HepG2 (cell line): ENCODE results near the gene ZNF225. TPM values are rescaled to one million over a fixed set of nuclear protein-coding genes. Genes with fewer than 3 reads are reported as not detected.
A peak's percentile ranks its signal among the peaks of the same experiment; 100 is the strongest.

Source experiments
- CCDC6 ChIP-seq: sonication (generic); formaldehyde crosslinking; IDR thresholded peaks from 2 replicates; pipeline ENCODE4 v1.8.1; 2022; ENCODE audit warnings: mild to moderate bottlenecking, missing genetic modification reagents, moderate library complexity
- HMGXB4 ChIP-seq, 2 experiments: sonication (generic) in 1 of 2; formaldehyde crosslinking in 1 of 2; IDR thresholded peaks; 2 replicates each; pipeline versions ENCODE4 v1.4.0 to v1.6.1; 2018 to 2020; ENCODE audit warnings: missing genetic modification reagents in 2 of 2, borderline replicate concordance in 1 of 2, low read depth in 1 of 2, mild to moderate bottlenecking in 1 of 2, missing biosample characterization in 1 of 2
- LBX2 ChIP-seq: sonication (generic); formaldehyde crosslinking; IDR thresholded peaks from 2 replicates; pipeline ENCODE4 v1.5.0; 2020; ENCODE audit warnings: missing genetic modification reagents, mild to moderate bottlenecking, borderline replicate concordance
- MYC ChIP-seq: sonication (generic); formaldehyde crosslinking; IDR thresholded peaks from 2 replicates; pipeline ENCODE4 v1.9.0; 2021; ENCODE audit warnings: missing genetic modification reagents, borderline replicate concordance
- MYPOP ChIP-seq: sonication (generic); formaldehyde crosslinking; IDR thresholded peaks from 2 replicates; pipeline ENCODE4 v1.8.1; 2023; ENCODE audit warnings: mild to moderate bottlenecking, moderate library complexity, missing genetic modification reagents
- PLSCR1 ChIP-seq: sonication (generic); formaldehyde crosslinking; IDR thresholded peaks from 2 replicates; pipeline ENCODE4 v1.5.0; 2020; ENCODE audit warnings: missing genetic modification reagents, mild to moderate bottlenecking, borderline replicate concordance
- POLR2A ChIP-seq, 2 experiments: IDR thresholded peaks; 2 replicates each; pipeline ENCODE4 v1.6.1; 2011; ENCODE audit warnings: low read depth in 2 of 2, low read length in 2 of 2, mild to moderate bottlenecking in 1 of 2, moderate library complexity in 1 of 2; ENCODE audit not compliant: insufficient read depth in 1 of 2
- ZFP90 ChIP-seq: sonication (generic); formaldehyde crosslinking; IDR thresholded peaks from 2 replicates; pipeline ENCODE4 v1.8.0; 2022; ENCODE audit warnings: missing genetic modification reagents, mild to moderate bottlenecking, inconsistent platforms, borderline replicate concordance
- ZNF777 ChIP-seq: sonication (generic); formaldehyde crosslinking; IDR thresholded peaks from 2 replicates; pipeline ENCODE4 v1.4.0; 2020; ENCODE audit warnings: missing genetic modification reagents
- ZZZ3 ChIP-seq: sonication (generic); formaldehyde crosslinking; IDR thresholded peaks from 2 replicates; pipeline ENCODE4 v1.4.0; 2020; ENCODE audit warnings: missing genetic modification reagents, mild to moderate bottlenecking, borderline replicate concordance
- polyA plus RNA-seq, 8 experiments: library from polyadenylated mRNA; depleted of rRNA in 3 of 8; stranded (reverse) in 7 of 8; unstranded in 1 of 8; fragments of >200 nt; fragmentation: Illumina TruSeq in 4 of 8; extraction: Trizol in 4 of 8; gene quantifications; 2 replicates each; pipeline versions ENCODE4 v1.2.1 to v1.2.3, GENCODE V29; 2011 to 2016; ENCODE audit warnings: low read depth in 4 of 8, missing spikeins in 1 of 8, mixed read lengths in 1 of 8; ENCODE audit not compliant: insufficient read depth in 1 of 8
- total RNA-seq, 5 experiments: library from RNA; depleted of rRNA; stranded (reverse); fragments of >200 nt; fragmentation: Illumina TruSeq; extraction: Trizol; gene quantifications; 2 replicates each; pipeline ENCODE4 v1.2.3, GENCODE V29; 2016; ENCODE audit warnings: low read depth in 1 of 5
- TF ChIP-seq, protein P1 (sequence below): IDR thresholded peaks from 2 replicates; pipeline ENCODE4 v1.6.1; 2016; ENCODE audit warnings: low read depth, borderline replicate concordance
- TF ChIP-seq, protein P2 (sequence below), 2 experiments: fragments of 450-650 bp in 1 of 2; sonication (generic) in 1 of 2; formaldehyde crosslinking in 1 of 2; IDR thresholded peaks; 2 replicates each; pipeline versions ENCODE4 v1.6.1 to v1.8.0; 2016 to 2022; ENCODE audit warnings: antibody characterized with exemption in 1 of 2, mild to moderate bottlenecking in 1 of 2, missing genetic modification reagents in 1 of 2

Gene ZNF225
- total and polyA plus RNA-seq, 2 of the 13 experiments (the other 11 are each of a cell fraction or from before 2014, with no cell fraction given) = 0.87 to 3.3 TPM

GRCh38 chr19:44113138-44113783 is at the start of gene ZNF225 (continued):
- no peak for TF ChIP-seq ZZZ3
- TF ChIP-seq HMGXB4 (CRISPR knock-in tag; IDR thresholded peaks at IDR 0.05; ENCODE audit: borderline replicate concordance in 1 of 2, low read depth in 1 of 2) = peak; percentile 64 to 74; a peak in 2 of 4 replicates
- TF ChIP-seq CCDC6 = peak; percentile 65; the same call in 1 of the 2 replicates
- peak; percentile 84; the same call in 1 of the 2 replicates for TF ChIP-seq ZFP90 (CRISPR knock-in tag)
- no peak for TF ChIP-seq ZNF777 (CRISPR knock-in tag)
- TF ChIP-seq, protein P1, sequence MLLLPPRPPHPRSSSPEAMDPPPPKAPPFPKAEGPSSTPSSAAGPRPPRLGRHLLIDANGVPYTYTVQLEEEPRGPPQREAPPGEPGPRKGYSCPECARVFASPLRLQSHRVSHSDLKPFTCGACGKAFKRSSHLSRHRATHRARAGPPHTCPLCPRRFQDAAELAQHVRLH = 0 out of 2 replicates have a peak, but pooled peaks have one; percentile 23
- TF ChIP-seq PLSCR1 (CRISPR knock-in tag) = no peak
- TF ChIP-seq POLR2A (IDR thresholded peaks at IDR 0.05; ENCODE audit: insufficient read depth in 1 of 2, low read depth in 2 of 2, low read length in 2 of 2) = peak; percentile 56 to 71
- no peak for TF ChIP-seq LBX2 (CRISPR knock-in tag)
- TF ChIP-seq, protein P2, sequence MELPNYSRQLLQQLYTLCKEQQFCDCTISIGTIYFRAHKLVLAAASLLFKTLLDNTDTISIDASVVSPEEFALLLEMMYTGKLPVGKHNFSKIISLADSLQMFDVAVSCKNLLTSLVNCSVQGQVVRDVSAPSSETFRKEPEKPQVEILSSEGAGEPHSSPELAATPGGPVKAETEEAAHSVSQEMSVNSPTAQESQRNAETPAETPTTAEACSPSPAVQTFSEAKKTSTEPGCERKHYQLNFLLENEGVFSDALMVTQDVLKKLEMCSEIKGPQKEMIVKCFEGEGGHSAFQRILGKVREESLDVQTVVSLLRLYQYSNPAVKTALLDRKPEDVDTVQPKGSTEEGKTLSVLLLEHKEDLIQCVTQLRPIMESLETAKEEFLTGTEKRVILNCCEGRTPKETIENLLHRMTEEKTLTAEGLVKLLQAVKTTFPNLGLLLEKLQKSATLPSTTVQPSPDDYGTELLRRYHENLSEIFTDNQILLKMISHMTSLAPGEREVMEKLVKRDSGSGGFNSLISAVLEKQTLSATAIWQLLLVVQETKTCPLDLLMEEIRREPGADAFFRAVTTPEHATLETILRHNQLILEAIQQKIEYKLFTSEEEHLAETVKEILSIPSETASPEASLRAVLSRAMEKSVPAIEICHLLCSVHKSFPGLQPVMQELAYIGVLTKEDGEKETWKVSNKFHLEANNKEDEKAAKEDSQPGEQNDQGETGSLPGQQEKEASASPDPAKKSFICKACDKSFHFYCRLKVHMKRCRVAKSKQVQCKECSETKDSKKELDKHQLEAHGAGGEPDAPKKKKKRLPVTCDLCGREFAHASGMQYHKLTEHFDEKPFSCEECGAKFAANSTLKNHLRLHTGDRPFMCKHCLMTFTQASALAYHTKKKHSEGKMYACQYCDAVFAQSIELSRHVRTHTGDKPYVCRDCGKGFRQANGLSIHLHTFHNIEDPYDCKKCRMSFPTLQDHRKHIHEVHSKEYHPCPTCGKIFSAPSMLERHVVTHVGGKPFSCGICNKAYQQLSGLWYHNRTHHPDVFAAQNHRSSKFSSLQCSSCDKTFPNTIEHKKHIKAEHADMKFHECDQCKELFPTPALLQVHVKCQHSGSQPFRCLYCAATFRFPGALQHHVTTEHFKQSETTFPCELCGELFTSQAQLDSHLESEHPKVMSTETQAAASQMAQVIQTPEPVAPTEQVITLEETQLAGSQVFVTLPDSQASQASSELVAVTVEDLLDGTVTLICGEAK (IDR thresholded peaks at IDR 0.05) = peak; percentile 20; the same call in 1 of the 2 replicates
- TF ChIP-seq, protein P2 (CRISPR knock-in tag; IDR thresholded peaks at IDR 0.05) = peak; percentile 84; the same call in 1 of the 2 replicates
- TF ChIP-seq MYPOP (CRISPR knock-in tag) = 0 out of 2 replicates have a peak, but pooled peaks have one; percentile 9
- peak; percentile 20; the same call in 1 of the 2 replicates for TF ChIP-seq MYC
